ENCODE results near the gene MTR. TPM values are rescaled to one million over a fixed set of nuclear protein-coding genes. Genes with fewer than 3 reads are reported as not detected.
"Not testable (repeated sequence)": the region's sequence is repeated elsewhere in the genome, so short reads cannot be mapped to it uniquely, and the experiment has no call there.

The MTR gene
- total RNA-seq, 1 donor from 2014 or later: 37.1 TPM

DNA sequence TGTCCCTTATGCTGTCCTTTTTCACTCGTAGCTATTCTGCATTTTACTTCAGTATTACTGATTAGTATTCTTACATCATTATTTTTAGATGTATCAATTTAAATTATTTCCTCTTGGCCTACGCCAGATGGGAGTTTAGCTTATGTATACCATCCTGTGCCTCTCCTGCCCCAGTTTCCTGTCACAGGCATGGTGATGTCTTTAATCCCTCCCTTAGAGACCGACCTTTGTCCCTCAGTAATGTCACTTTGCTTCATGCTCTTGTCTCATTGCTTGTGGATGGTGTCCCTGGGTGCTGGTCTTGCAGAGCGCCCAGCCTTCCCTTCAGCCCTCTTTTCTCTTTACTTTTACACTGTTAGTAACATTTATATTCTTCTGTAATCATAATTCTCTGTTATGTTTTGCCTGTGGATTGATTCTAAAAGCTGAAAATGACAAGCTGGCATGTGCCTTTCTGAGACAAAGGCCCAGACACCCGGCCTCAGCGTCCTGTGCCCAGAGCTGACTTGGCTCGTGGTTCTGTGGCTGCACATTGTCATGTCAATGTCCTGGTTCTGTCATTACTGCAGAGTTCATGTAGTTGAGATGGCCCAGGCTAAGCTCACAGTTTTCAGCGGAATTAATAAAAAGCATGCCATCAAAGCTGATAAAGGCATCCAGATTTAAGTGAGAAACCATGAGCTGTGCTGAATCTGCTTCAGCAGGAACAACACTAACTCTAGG is 100.7 kb downstream of the MTR start:
- no peak overlapping the region for H3K27ac Mint-ChIP-seq
- POLR2A ChIA-PET: no interaction called here
- no peak for DNase-seq
- no peak for ATAC-seq (ENCODE audit: low read depth)
- H3K4me1 Mint-ChIP-seq: no peaks in the 10 kb centered on the region
- H3K27me3 Mint-ChIP-seq: no peaks in the 10 kb centered on the region
- H3K9me3 Mint-ChIP-seq: peaks cover 1% of the 10 kb centered on the region
- TF ChIP-seq, protein P1, sequence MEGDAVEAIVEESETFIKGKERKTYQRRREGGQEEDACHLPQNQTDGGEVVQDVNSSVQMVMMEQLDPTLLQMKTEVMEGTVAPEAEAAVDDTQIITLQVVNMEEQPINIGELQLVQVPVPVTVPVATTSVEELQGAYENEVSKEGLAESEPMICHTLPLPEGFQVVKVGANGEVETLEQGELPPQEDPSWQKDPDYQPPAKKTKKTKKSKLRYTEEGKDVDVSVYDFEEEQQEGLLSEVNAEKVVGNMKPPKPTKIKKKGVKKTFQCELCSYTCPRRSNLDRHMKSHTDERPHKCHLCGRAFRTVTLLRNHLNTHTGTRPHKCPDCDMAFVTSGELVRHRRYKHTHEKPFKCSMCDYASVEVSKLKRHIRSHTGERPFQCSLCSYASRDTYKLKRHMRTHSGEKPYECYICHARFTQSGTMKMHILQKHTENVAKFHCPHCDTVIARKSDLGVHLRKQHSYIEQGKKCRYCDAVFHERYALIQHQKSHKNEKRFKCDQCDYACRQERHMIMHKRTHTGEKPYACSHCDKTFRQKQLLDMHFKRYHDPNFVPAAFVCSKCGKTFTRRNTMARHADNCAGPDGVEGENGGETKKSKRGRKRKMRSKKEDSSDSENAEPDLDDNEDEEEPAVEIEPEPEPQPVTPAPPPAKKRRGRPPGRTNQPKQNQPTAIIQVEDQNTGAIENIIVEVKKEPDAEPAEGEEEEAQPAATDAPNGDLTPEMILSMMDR (IDR thresholded peaks at IDR 0.05): no peak
- peaks cover 88% of the 10 kb centered on the region for H3K36me3 Mint-ChIP-seq (ENCODE audit: low read depth)
- intact Hi-C loops (cut with micrococcal nuclease): no loop called here
- CTCF ChIA-PET: no interaction called here
- no peak overlapping the region for H3K4me3 Mint-ChIP-seq

DNA sequence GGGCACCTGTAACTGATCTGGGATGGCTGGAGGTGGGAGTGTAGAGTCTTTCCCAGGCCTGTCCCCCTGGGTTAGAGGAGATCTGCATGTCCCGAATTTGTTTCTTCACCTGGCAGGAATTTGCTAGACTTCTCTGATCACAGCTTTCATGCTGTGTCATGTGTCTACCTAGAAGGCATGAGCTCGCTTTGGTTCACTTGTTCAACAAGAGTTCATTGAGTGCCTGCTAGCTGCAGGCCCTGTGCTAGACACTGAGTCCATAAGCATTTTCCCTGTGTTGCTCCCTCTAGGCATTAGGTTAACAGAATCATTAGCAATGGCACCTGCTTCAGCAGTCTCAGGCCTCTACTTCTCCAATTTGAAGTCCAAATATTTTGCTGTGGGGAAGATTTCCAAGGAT is 101.6 kb downstream of the MTR start:
- ChIA-PET CTCF (no interaction called here), POLR2A (no interaction called here)
- TF ChIP-seq, protein P1 (IDR thresholded peaks at IDR 0.05): no peak
- Mint-ChIP-seq H3K4me3 (no peak overlapping the region), H3K36me3 (ENCODE audit: low read depth) (peaks cover 88% of the 10 kb centered on the region), H3K4me1 (no peaks in the 10 kb centered on the region), H3K9me3 (peaks cover 5% of the 10 kb centered on the region), H3K27ac (no peak overlapping the region), H3K27me3 (no peaks in the 10 kb centered on the region)
- intact Hi-C loops (cut with micrococcal nuclease): no loop called here
- DNase-seq: no peak
- ATAC-seq (ENCODE audit: low read depth): no peak

DNA sequence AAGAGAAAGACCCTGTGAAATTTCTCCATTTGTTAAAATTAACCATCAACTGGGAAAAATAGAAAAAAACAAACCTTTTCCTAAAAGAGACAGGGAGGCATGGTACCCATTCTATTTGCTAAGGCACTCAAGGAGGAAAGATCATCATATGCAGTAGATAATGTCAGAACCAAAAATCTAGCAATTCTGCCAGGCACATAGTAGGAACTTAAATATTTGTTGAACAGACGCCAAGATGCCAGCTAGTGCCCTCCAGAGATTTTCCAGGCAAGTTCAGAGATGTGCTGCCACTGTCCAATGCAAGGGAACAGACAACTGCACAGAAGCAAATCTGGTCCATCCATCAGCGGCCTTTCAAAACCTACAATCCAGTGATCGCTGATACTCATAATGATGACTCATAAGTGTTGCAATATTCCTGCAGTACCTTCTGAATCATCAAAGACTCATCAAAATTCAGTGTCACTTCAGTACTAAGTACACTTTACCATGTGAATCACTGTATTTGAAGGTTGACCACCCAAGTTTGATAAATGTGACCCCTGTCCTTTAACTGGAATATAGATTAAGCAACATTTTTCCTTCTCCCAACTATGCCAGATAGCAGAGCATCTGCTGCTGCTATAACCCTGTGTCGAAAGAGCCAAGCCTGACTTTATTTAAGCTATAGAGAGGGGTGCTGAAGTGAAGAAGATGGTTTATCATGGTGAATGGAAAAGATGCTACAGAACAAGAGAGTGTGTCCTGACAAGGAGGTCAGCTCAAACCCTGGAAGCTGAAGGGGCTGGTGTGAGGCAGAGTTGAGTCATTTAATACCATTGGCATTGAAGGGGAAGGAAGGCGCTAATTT is 110.0 kb downstream of the MTR start:
- TF ChIP-seq, protein P1 (IDR thresholded peaks at IDR 0.05): no peak
- intact Hi-C loops (cut with micrococcal nuclease): no loop called here
- no peak for DNase-seq
- POLR2A ChIA-PET: no interaction called here
- CTCF ChIA-PET: no interaction called here
- Mint-ChIP-seq H3K4me3 (no peak overlapping the region), H3K36me3 (ENCODE audit: low read depth) (peaks cover 18% of the 10 kb centered on the region), H3K27me3 (no peaks in the 10 kb centered on the region), H3K27ac (no peak overlapping the region), H3K9me3 (peaks cover 14% of the 10 kb centered on the region), H3K4me1 (no peaks in the 10 kb centered on the region)
- ATAC-seq (ENCODE audit: low read depth): no peak

DNA sequence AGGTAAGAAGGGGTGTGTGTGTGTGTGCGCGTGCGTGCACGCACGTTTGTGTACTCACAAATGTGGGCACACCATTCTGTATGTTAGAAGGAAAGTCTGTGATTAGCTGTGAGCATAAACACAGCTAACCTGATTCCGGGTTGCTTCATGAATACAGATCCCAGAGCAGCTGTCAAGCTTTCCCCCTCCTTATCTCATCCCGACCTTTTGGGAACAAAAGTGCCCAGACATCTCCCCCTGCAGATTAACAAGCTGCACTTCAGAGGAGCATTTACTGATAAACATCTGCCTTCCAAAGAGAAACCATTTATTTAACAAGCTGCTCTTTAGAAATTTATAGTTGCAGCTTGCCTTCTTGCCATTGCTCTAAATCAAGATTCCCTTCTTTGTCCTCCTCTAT is 112.1 kb downstream of the MTR start:
- intact Hi-C loops (cut with micrococcal nuclease): no loop called here
- H3K4me3 Mint-ChIP-seq: no peak overlapping the region
- ChIA-PET CTCF (no interaction called here), POLR2A (no interaction called here)
- H3K27me3 Mint-ChIP-seq: no peaks in the 10 kb centered on the region
- H3K4me1 Mint-ChIP-seq: no peaks in the 10 kb centered on the region
- peaks cover 5% of the 10 kb centered on the region for H3K9me3 Mint-ChIP-seq
- DNase-seq (no peak), ATAC-seq (ENCODE audit: low read depth) (no peak)
- TF ChIP-seq, protein P1 (IDR thresholded peaks at IDR 0.05): no peak
- H3K36me3 Mint-ChIP-seq (ENCODE audit: low read depth): peaks cover under 1% of the 10 kb centered on the region
- no peak overlapping the region for H3K27ac Mint-ChIP-seq

DNA sequence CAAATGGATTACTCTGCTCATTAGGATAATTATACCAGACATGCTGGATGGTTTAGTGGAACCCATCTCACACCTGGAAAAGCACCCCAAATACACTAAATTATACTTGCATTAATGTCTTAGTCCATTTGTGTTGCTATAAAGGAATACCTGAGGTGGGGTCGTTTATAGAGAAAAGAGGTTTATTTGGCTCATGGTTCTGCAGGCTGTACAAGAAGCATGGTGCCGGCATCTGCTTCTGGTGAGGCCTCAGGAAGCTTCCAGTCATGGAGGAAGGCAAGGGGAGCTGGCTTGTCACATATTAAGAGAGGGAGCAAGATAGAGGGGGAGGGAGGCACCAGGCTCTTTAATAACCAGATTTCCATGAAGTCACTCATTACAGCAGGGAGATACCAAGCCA is 113.6 kb downstream of the MTR start:
- H3K4me3 Mint-ChIP-seq: no peak overlapping the region
- no peak overlapping the region for H3K27ac Mint-ChIP-seq
- POLR2A ChIA-PET: no interaction called here
- intact Hi-C loops (cut with micrococcal nuclease): no loop called here
- H3K4me1 Mint-ChIP-seq: no peaks in the 10 kb centered on the region
- ATAC-seq (ENCODE audit: low read depth): no peak
- no peak for DNase-seq
- no peaks in the 10 kb centered on the region for H3K27me3 Mint-ChIP-seq
- H3K9me3 Mint-ChIP-seq: peaks cover 5% of the 10 kb centered on the region
- TF ChIP-seq, protein P1 (IDR thresholded peaks at IDR 0.05): no peak
- CTCF ChIA-PET: no interaction called here
- no peaks in the 10 kb centered on the region for H3K36me3 Mint-ChIP-seq (ENCODE audit: low read depth)

DNA sequence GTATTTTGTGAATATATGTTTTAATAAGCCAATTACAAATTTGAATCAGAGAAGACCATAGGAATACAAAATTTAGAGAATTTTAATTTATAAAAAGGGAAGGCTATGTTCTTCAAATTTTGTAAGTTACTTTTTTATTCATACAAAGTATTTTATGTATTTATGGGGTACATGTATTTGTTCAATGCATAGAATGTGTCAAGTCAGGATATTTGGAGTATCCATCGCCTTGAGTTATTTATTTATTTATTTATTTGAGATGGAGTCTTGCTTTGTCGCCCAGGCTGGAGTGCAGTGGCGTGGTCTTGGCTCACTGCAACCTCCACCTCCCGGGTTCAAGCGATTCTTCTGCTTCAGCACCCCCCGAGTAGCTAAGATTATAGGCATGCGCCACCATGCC is 116.0 kb downstream of the MTR start:
- H3K9me3 Mint-ChIP-seq: peaks cover 12% of the 10 kb centered on the region
- H3K4me1 Mint-ChIP-seq; POLR2A ChIA-PET; H3K36me3 Mint-ChIP-seq (ENCODE audit: low read depth); CTCF ChIA-PET; H3K27me3 Mint-ChIP-seq; H3K27ac Mint-ChIP-seq; DNase-seq; H3K4me3 Mint-ChIP-seq; intact Hi-C loops (cut with micrococcal nuclease); ATAC-seq (ENCODE audit: low read depth): not testable (repeated sequence)
